NCI-H2196 treated with DMSO at 0.1 percent for 48 hours (cell line): Measurements from ENCODE around the gene GNAZ.

Source experiments
- DNase-seq: peaks from one replicate; lab custom pipeline; 2025; ENCODE audit not compliant: unreplicated experiment; lab: John Stamatoyannopoulos, UW

The GNAZ gene

DNA sequence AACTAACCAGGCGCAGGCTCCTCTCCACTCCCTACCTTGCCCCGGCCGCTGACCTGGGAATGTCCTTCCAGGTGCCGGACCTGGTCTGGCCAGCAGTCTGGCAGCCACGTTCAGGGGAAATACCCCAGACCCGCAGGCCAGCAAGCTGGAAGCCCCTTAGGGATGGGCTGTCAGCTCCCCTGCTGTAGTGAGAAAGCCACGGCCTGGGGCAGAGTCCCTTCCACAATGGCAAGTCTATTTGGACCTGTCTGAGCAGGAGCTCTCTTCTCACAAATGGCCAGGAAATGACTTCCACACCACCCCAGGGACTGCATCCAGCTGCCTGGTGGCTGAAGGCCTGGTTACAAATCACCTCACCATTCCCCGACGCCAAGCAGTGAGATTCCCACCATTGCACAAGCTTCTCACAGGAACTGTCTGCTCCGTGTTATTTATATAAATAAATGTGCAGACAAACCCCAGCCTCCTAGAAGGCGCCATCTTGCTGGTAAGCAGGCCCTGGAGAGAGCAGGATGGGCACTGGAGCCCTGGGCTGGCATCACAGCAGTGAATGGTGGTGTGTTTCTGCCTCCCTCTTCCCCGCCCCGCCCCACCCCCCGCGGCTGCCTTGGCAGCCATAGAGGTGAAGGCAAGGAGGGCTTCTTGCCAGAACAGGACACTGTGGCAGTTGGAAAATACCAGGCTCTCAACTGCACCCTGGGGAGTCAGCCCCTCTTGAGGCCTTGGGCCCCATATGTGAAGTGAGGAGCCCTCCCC is 47.8 kb downstream of the GNAZ start:
- DNase-seq, result no peak

- no peak for DNase-seq
These were observed 48.6 kb downstream of the GNAZ start for GRCh38 chr22:23118647-23119493.

- DNase-seq, result no peak
These were observed 49.4 kb downstream of the GNAZ start for GRCh38 chr22:23119494-23120414.

- no peak for DNase-seq
These were observed 50.1 kb downstream of the GNAZ start for GRCh38 chr22:23120415-23120899.

DNA sequence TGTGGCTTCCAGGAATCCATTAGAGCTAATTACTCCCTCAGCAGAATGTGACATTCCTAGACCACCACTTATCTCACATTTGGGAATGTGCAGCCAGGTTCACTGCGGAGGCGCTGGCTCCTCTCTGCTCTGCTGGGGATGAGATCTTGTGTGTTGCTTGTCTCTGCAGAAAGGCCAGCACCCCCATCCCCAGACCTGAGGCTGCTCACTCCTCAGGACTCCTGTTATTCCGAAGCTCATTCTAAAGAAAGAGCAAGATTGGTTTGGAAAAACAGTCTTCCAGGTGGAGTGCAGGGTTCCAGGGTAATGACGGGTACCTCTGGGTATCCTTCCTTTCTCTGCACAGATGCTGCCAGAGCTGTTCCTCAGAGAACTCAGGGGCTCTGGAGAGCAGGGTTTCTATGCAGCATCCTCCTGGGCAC is 50.7 kb downstream of the GNAZ start:
- no peak for DNase-seq

DNA sequence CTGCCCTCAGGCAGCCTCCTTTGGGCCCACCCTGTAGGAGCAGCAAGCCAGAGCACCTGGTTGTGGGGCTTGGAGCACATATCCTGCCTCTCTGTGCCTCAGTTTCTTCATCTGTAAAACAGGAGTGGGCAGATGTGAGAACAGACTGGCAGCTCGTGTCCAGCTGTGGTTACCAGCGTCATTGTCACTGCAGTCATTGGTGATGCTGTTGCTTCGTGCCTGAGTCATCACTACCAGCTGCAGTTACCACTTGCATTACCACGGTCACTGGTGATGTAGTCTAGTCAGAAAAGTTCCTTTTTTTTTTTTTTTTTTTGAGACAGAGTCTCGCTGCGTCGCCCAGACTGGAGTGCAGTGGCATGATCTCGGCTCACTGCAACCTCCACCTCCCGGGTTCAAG is 51.1 kb downstream of the GNAZ start:
- DNase-seq, result no peak

DNA sequence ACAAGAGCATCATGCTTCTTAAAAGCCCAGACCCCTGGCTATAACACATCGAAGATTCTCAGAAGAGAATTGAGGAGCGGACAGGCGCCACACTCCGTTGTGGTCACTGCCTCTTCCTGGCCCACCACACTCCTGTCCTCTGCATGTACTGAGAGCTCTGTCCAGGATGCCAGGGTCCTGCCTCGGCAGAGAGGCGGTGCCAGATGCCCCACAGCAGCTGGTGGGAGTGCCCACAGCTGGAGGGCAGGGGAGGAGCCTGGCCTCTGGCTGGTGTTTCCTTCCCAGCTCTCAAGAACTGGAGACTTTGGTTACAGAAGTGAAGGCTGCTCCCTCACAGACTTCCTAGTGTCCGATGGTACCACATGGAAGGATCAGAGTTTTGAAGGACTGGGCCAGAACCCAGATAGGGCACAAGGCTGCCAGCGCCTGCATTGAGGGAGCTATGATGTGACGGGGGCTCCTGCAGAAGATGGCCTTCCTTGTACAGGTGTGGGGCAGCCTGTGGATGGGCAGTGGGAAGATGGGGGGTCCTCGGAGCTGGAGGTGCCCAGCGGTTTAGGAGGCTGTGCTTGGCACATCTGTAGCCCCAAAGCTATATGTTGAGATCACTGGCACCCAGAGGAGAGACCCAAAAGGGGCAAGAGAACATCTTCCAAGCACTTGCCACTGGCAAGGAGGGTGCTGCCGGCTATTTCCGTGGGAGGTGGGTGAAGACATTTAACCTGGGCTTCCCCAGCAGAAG is 52.1 kb downstream of the GNAZ start:
- DNase-seq, result no peak

GRCh38 chr22:23122992-23123803 is 52.9 kb downstream of the GNAZ start:
- no peak for DNase-seq

DNA sequence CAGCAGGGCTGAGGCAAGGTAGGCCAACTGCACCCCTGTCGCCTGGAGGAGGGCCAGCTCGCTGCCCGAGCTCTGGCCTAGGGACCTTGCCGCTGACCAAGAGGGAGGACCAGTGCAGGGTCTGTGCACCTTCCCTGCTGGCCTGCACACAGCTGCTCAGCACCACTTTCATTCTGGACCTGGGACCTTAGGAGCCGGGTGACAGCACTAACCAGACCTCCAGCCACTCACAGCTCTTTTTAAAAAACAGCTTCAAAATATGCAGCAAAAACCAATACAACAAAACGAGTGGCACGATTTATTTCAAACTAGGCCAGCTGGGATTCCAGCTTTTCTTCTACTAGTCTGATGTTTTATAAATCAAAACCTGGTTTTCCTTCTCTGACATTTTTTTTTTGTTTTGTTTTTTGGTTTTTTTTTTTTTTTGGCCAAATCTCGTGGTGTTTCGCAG is 53.5 kb downstream of the GNAZ start:
- DNase-seq, result no peak

- no peak for DNase-seq
These were observed 54.5 kb downstream of the GNAZ start for GRCh38 chr22:23124611-23125511.

DNA sequence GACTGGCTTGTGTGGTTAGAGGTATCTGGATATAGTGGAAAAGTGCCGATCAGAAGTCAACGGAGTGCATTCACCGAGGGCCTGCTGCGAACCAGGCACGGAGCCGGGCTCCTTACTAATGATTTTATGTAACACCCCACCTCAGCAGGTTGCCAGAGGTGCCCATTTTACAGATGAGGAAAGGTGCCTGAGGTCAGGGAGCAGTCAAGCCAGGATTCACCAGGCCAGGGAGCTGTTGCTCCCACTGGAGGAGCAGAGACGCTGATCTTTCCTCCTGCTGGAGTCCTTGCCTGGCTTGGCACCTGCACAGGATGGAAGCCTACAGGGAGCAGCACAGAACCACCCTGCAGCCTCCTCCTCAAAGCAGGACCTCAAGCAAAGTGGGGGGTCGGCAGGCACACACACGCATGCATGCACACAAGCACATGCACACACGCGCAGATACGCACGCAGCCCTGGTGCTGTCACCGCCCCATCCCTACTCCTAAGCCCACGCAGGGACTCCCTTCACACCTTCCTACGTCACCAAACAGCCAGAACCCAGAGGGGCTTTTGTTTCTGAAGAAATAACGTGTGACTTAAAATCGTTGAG is 55.3 kb downstream of the GNAZ start:
- DNase-seq, result no peak

GRCh38 chr22:23126165-23127054 is 56.1 kb downstream of the GNAZ start:
- no peak for DNase-seq

- no peak for DNase-seq
These were observed 56.9 kb downstream of the GNAZ start for GRCh38 chr22:23127055-23127756.

DNA sequence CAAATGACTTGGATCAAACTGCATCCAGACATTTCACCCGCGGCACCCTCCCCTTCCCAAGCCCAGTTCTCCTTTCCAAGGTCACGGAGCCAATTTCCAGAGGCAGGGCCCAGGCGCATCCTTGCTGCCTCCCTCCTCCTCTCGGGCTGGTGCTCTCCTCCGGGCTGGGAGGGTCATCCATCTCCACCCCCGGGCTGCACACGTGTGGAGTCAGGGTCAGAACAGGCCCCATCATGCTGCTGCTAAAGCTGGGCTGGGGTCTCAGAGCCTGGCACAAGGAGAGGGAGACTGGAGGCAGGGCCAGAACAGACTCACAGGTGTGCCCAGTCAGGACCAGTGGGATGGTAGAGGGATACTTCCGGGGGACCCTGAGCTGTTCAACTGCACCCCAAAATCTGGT is 57.5 kb downstream of the GNAZ start:
- DNase-seq, result no peak

DNA sequence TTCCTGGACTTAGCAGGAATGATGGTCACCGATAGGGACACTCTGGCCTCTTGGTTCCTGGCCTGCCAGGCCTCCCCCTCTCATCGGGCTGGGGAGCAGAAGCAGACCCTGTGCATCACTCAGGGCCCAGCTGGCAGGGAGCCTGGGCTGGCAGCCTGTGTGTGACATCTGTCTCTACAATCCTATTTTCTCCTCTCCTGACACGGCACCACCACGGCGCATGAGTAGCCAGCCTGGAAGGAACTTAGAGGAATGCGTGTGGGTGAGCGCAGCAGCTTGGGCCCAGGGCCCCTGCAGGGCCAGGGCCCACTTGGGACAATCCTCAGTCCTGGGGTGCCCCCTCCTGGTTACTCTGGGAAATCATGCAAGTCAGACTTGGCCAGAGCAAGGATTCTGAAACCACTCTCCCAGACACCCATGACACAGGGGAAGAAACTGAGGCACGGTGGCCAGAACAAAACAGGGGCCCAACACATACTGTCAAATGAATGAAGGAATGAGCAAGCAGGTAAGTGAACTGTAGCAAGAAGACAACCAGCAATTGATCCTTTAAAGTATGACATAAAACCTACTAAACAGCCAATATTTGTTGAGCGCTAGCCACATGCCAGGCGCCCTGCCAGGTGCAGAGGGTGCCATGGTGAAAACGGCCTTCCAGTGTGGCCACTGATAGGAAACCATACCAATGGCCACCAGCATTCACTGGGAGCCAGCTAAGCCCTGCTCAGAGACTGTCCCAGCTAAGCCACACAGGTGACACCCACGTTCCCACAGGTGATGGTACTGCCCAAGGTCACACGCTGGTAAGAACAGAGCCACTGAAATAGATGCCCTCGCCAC is 58.2 kb downstream of the GNAZ start:
- no peak for DNase-seq

DNA sequence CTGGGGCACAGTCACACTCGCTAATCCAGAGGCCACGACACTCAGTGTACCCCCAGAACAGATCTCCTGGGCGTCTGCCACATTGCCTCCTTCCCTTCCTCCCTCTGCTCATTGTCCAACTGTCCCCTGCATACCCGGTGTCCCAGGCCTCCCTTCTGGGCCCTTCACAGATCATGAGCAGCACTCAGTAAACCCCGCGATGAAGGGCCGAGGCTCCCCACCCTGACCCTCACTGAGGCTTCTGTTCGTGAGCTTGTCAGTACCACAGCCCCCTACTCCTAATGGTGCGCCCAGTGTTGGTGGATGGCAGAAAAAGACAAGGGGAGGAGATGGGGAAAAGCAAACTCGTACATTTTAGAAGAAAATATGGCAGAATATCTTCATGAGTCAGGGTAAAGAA is 58.8 kb downstream of the GNAZ start:
- no peak for DNase-seq
